SJCRH30 (cell line): ENCODE results near the gene ST8SIA4. TPM values are rescaled to one million over a fixed set of nuclear protein-coding genes. Genes with fewer than 3 reads are reported as not detected.
A peak's percentile ranks its signal among the peaks of the same experiment; 100 is the strongest.

Source experiments
- DNase-seq, 2 experiments: peaks; one replicate each; pipeline ENCODE4 v3.0.0-alpha.2; 2015 to 2020
- H3K27ac ChIP-seq: fragments of 250-450 bp; sonication (Bioruptor Pico); 2 replicates; pipeline ENCODE4 v1.5.1; 2020; ENCODE audit warnings: mild to moderate bottlenecking, moderate library complexity
- H3K27me3 ChIP-seq: fragments of 250-450 bp; sonication (Bioruptor Pico); 2 replicates; pipeline ENCODE4 v1.5.1; 2020; ENCODE audit warnings: mild to moderate bottlenecking, moderate library complexity
- H3K36me3 ChIP-seq: fragments of 250-450 bp; sonication (Bioruptor Pico); 2 replicates; pipeline ENCODE4 v1.5.1; 2020; ENCODE audit warnings: mild to moderate bottlenecking, moderate library complexity
- H3K4me1 ChIP-seq: fragments of 250-450 bp; sonication (Bioruptor Pico); 2 replicates; pipeline ENCODE4 v1.5.1; 2020; ENCODE audit warnings: mild to moderate bottlenecking, moderate library complexity
- H3K4me3 ChIP-seq: fragments of 250-450 bp; sonication (Bioruptor Pico); 2 replicates; pipeline ENCODE4 v1.5.1; 2020; ENCODE audit warnings: mild to moderate bottlenecking, moderate library complexity
- H3K9me3 ChIP-seq: fragments of 250-450 bp; sonication (Bioruptor Pico); replicated peaks from 2 replicates; pipeline ENCODE4 v1.5.1; 2020; ENCODE audit warnings: mild to moderate bottlenecking, moderate library complexity
- total RNA-seq: library from RNA; depleted of rRNA; stranded (reverse); fragments of >200 nt; shearing (Covaris generic); gene quantifications from 2 replicates; pipeline ENCODE4 v1.2.3, GENCODE V29; 2014

ST8SIA4 gene
- total RNA-seq, 1 experiment from 2014 or later = 0.73 TPM

DNA sequence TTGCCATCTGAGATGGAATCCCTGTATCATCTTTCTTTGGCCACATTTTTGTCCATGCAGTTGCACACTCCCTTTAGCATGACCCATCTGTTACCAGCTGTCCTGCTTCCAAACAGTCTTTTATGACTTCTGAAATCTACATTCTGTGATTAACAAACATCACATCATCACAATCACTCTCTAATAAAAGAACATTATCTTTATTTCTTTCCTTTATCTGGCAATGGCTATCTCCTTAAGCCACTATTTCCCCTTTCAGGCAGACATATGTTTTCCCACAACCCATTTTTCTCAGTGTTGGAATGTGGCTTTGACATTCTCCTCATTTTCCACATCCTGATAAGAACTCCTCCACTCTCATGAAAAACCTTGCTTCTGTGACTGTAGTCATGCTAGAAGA lies 141.0 kb downstream of the ST8SIA4 start:
- Histone ChIP-seq H3K4me3 (no peak overlapping the region), H3K27me3 (no peaks in the 10 kb centered on the region), H3K27ac (no peak overlapping the region), H3K4me1 (no peaks in the 10 kb centered on the region), H3K9me3 (no peaks in the 10 kb centered on the region), H3K36me3 (no peaks in the 10 kb centered on the region)
- DNase-seq = peak in 1 of 2 experiments; percentile 14

DNA sequence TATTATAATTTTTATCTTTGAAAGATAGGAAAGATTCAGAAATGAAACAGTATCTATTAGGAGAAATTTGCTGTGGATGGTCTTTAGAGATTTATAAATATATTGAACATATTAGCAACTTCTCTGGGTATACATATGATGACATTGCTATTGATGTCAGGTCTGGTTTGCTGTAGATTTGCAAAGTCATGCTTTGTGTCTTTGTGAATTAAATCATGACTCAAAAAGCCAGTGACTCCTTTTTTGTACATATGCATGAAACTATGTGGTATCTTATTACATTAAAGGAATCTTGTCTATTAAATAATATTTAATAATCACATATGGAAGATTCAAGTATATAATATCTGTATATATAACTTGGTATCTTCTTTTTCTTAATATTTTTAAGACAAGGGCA lies 141.9 kb downstream of the ST8SIA4 start:
- H3K27me3 ChIP-seq = no peaks in the 10 kb centered on the region
- H3K36me3 ChIP-seq = no peaks in the 10 kb centered on the region
- no peak overlapping the region for H3K27ac ChIP-seq
- no peaks in the 10 kb centered on the region for H3K4me1 ChIP-seq
- no peak overlapping the region for H3K4me3 ChIP-seq
- H3K9me3 ChIP-seq = no peaks in the 10 kb centered on the region
- DNase-seq = no peak

DNA sequence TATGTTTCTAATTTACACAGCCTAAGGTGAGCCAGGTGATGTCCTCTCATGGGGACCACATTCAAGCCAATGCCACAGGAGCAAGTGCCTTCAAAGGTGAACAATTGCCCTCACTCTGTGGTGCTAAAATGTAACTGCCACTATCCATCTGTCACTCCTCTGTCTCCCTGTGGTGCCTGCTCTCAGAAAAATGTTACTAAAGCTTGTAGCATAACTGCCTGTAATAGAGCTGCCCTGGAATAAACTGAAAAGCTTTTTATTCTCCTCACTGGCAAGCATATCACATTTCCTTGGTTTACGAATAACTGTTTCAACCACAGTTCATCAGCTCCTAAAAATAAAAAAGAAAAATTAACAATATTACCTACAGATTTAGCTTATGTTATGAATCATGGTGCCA lies 142.4 kb downstream of the ST8SIA4 start:
- Histone ChIP-seq H3K27ac (no peak overlapping the region), H3K27me3 (no peaks in the 10 kb centered on the region), H3K4me3 (no peak overlapping the region), H3K9me3 (no peaks in the 10 kb centered on the region), H3K36me3 (no peaks in the 10 kb centered on the region), H3K4me1 (no peaks in the 10 kb centered on the region)
- no peak for DNase-seq

DNA sequence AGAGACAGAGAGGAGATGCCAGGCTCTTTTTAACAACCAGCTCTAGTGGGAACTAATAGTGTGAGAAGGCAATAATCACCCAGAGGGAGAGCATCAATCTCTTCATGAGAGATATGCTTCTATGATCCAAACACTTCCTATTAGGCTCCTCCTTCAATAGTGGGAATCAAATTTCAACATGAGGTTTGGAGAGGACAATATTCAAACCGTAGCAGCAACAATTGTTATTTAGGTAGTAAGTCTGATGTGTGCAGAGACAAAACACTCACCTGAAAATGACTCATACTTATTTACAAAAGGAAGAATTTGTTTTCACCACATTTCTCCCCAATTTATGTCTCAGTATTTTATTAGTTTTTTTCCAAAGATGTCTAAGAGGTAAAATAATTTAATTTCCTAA lies 144.3 kb downstream of the ST8SIA4 start:
- Histone ChIP-seq H3K27me3 (no peaks in the 10 kb centered on the region), H3K27ac (no peak overlapping the region), H3K4me1 (no peaks in the 10 kb centered on the region), H3K4me3 (no peak overlapping the region), H3K9me3 (no peaks in the 10 kb centered on the region), H3K36me3 (no peaks in the 10 kb centered on the region)
- DNase-seq = no peak

DNA sequence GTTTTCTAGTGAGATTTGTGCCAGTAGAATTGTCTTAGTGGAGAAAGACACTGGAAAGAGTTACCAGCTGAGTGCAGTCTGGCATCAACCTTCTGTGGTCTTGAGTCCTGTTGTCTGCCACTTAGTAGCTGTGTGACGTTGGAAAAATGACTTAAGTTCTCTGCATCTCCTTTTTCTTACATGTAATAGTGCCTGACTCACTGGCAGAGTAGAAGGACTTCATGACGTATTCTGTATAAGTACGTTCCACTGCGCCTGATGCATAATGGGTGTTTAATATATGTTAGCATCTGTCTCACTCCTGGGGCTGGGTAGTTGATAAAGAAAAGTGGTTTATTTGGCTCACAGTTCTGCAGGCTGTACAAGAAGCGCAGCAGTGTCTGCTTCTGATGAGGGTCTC lies 144.8 kb downstream of the ST8SIA4 start:
- Histone ChIP-seq H3K27ac (no peak overlapping the region), H3K27me3 (no peaks in the 10 kb centered on the region), H3K4me1 (no peaks in the 10 kb centered on the region), H3K4me3 (no peak overlapping the region), H3K9me3 (no peaks in the 10 kb centered on the region), H3K36me3 (no peaks in the 10 kb centered on the region)
- DNase-seq = no peak

DNA sequence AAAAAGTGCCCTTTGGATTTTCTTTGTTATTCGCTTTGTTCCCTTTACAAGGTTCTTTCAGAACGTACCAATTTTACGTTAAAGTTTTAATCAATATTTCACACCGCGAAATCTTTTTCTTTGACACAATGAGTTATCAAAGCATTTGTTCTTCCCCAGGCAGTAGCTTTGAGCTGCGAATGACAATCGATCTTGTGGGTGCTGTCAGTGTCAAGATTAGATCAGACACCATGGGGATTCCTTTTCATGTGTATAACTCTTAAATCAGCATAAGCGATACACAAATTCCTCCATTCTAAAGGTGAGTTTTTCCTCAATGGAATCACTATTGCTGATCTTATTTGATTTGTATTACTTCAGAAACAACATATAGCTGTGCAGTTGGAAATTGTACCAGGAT lies 145.5 kb downstream of the ST8SIA4 start:
- Histone ChIP-seq H3K4me3 (no peak overlapping the region), H3K27ac (no peak overlapping the region), H3K4me1 (no peaks in the 10 kb centered on the region), H3K9me3 (no peaks in the 10 kb centered on the region), H3K36me3 (no peaks in the 10 kb centered on the region), H3K27me3 (no peaks in the 10 kb centered on the region)
- DNase-seq = no peak
